MCF 10A (cell line): ENCODE results near the gene CEP112. TPM values are rescaled to one million over a fixed set of nuclear protein-coding genes. Genes with fewer than 3 reads are reported as not detected.

Source experiments
- BruUV-seq: library from RNA; stranded (reverse); fragments of 400-500 nt; replicated peaks from 2 replicates; lab custom pipeline; 2021; lab: Mats Ljungman, UMichigan
- CTCF ChIA-PET: fragments of 300-600 bp; sonication (Branson Sonifier 250); formaldehyde crosslinking; extraction: SDS; loops from one replicate; lab custom pipeline; 2021; ENCODE audit warnings: antibody characterized with exemption, inconsistent platforms; lab: Yijun Ruan, JAX
- POLR2A ChIA-PET: fragments of 300-600, 350-650 bp; sonication (Branson Sonifier 250); formaldehyde crosslinking; extraction: SDS; loops from one replicate; lab custom pipeline; 2020; ENCODE audit warnings: antibody characterized with exemption, inconsistent platforms; lab: Yijun Ruan, JAX
- DNase-seq: peaks from one replicate; pipeline ENCODE4 v3.0.0-alpha.2; 2018; ENCODE audit not compliant: unreplicated experiment
- H3K27ac Mint-ChIP-seq: one replicate; pipeline ENCODE4 v1.8.0; 2022; ENCODE audit warnings: mild to moderate bottlenecking, low read depth, mixed read lengths; ENCODE audit not compliant: unreplicated experiment
- H3K27me3 Mint-ChIP-seq: one replicate; pipeline ENCODE4 v1.8.0; 2022; ENCODE audit warnings: mixed read lengths; ENCODE audit not compliant: insufficient read depth, unreplicated experiment
- H3K36me3 Mint-ChIP-seq: one replicate; pipeline ENCODE4 v1.8.0; 2022; ENCODE audit warnings: mild to moderate bottlenecking, moderate library complexity, mixed read lengths; ENCODE audit not compliant: insufficient read depth, unreplicated experiment
- H3K4me1 Mint-ChIP-seq: one replicate; pipeline ENCODE4 v1.8.0; 2022; ENCODE audit warnings: mixed read lengths; ENCODE audit not compliant: insufficient read depth, unreplicated experiment
- H3K4me3 Mint-ChIP-seq: one replicate; pipeline ENCODE4 v1.8.0; 2022; ENCODE audit warnings: mild to moderate bottlenecking, moderate library complexity, mixed read lengths; ENCODE audit not compliant: unreplicated experiment
- H3K9me3 Mint-ChIP-seq: one replicate; pipeline ENCODE4 v1.8.0; 2022; ENCODE audit warnings: mixed read lengths; ENCODE audit not compliant: unreplicated experiment
- intact Hi-C: fragments of 100-400 bp; cut with micrococcal nuclease; formaldehyde crosslinking; loops from 2 replicates; pipeline ENCODE4 v1.14.1; 2022
- total RNA-seq: library from RNA; stranded (reverse); gene quantifications from 2 replicates; pipeline ENCODE4 v1.2.3, GENCODE V29; 2022
- TF ChIP-seq, protein P1 (sequence below): fragments of 200-600 bp; IDR thresholded peaks from one replicate; pipeline ENCODE4 v1.8.0; 2022; ENCODE audit warnings: antibody characterized with exemption, mild to moderate bottlenecking; ENCODE audit not compliant: unreplicated experiment

The CEP112 gene
- total RNA-seq, 1 experiment from 2014 or later = 8.1 TPM

- CTCF ChIA-PET = no interaction called here
- Mint-ChIP-seq H3K9me3 (no peaks in the 10 kb centered on the region), H3K36me3 (no peaks in the 10 kb centered on the region), H3K4me1 (peaks cover 5% of the 10 kb centered on the region), H3K4me3 (no peak overlapping the region), H3K27ac (no peak overlapping the region), H3K27me3 (no peaks in the 10 kb centered on the region)
- POLR2A ChIA-PET = no interaction called here
- TF ChIP-seq, protein P1, sequence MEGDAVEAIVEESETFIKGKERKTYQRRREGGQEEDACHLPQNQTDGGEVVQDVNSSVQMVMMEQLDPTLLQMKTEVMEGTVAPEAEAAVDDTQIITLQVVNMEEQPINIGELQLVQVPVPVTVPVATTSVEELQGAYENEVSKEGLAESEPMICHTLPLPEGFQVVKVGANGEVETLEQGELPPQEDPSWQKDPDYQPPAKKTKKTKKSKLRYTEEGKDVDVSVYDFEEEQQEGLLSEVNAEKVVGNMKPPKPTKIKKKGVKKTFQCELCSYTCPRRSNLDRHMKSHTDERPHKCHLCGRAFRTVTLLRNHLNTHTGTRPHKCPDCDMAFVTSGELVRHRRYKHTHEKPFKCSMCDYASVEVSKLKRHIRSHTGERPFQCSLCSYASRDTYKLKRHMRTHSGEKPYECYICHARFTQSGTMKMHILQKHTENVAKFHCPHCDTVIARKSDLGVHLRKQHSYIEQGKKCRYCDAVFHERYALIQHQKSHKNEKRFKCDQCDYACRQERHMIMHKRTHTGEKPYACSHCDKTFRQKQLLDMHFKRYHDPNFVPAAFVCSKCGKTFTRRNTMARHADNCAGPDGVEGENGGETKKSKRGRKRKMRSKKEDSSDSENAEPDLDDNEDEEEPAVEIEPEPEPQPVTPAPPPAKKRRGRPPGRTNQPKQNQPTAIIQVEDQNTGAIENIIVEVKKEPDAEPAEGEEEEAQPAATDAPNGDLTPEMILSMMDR = no peak
- DNase-seq = peak; percentile 8
- intact Hi-C loops = no loop called here
- BruUV-seq = no TSS peak
These were observed 514.0 kb downstream of the CEP112 start for GRCh38 chr17:65677932-65678331.

GRCh38 chr17:65674246-65675045, 517.5 kb downstream of the CEP112 start:
- TF ChIP-seq, protein P1 = no peak
- H3K9me3 Mint-ChIP-seq = no peaks in the 10 kb centered on the region
- no peaks in the 10 kb centered on the region for H3K27me3 Mint-ChIP-seq
- intact Hi-C loops = no loop called here
- no peak overlapping the region for H3K4me3 Mint-ChIP-seq
- peak; percentile 69 for DNase-seq
- CTCF ChIA-PET = interaction anchor here (0.7 kb wide), 1 partner anchor 30 kb away, joined by 4 read pairs; no protein-coding TSS in a partner anchor
- H3K4me1 Mint-ChIP-seq = no peaks in the 10 kb centered on the region
- no TSS peak for BruUV-seq
- no peak overlapping the region for H3K27ac Mint-ChIP-seq
- POLR2A ChIA-PET = no interaction called here
- no peaks in the 10 kb centered on the region for H3K36me3 Mint-ChIP-seq

DNA sequence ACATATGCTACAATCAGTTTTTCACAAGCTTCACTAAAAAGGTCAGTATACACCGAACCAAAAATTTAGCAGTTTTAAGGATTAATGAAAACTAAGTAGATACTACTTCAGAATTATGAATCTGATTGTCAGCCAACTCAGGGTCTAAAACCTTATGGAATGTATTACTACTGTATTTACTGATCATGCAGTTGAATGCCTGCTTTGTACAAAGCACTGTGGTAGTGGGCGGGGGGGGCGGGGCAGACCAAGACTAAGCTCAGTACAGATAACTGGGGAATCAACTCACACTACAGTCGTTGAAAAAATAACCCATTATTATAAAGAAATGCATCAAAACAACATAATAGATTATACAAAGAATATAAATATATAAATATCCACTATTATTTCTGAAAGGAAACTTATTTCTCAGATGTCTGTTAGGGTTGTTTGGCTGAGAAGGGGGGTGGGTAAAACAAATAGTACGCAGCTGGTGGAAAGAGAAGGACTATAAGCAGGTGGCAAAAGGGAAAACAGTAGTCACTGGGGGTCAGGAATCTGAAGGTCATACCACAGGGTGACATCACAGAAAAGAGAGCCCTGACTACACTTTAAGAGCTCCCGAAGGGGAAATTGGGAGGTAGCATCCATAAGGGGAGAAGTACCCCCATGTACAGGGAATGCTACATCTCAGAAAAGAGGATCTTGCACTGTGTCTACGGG, 521.1 kb downstream of the CEP112 start:
- no TSS peak for BruUV-seq
- no peaks in the 10 kb centered on the region for H3K4me1 Mint-ChIP-seq
- TF ChIP-seq, protein P1 = no peak
- no peaks in the 10 kb centered on the region for H3K27me3 Mint-ChIP-seq
- H3K27ac Mint-ChIP-seq = no peak overlapping the region
- CTCF ChIA-PET = no interaction called here
- intact Hi-C loops = no loop called here
- POLR2A ChIA-PET = interaction anchor here (0.5 kb wide), 1 partner anchor 56 kb away, joined by 3 read pairs; no protein-coding TSS in a partner anchor
- no peaks in the 10 kb centered on the region for H3K36me3 Mint-ChIP-seq
- no peaks in the 10 kb centered on the region for H3K9me3 Mint-ChIP-seq
- no peak overlapping the region for H3K4me3 Mint-ChIP-seq
- DNase-seq = no peak

GRCh38 chr17:65668211-65668610, 523.7 kb downstream of the CEP112 start:
- no peak overlapping the region for H3K27ac Mint-ChIP-seq
- H3K9me3 Mint-ChIP-seq = no peaks in the 10 kb centered on the region
- ChIA-PET POLR2A (interaction anchor here (0.6 kb wide), 1 partner anchor 9 kb away, joined by 3 read pairs; no protein-coding TSS in a partner anchor), CTCF (no interaction called here)
- no peaks in the 10 kb centered on the region for H3K4me1 Mint-ChIP-seq
- intact Hi-C loops = no loop called here
- H3K36me3 Mint-ChIP-seq = no peaks in the 10 kb centered on the region
- H3K4me3 Mint-ChIP-seq = no peak overlapping the region
- no TSS peak for BruUV-seq
- TF ChIP-seq, protein P1 = no peak
- H3K27me3 Mint-ChIP-seq = no peaks in the 10 kb centered on the region
- DNase-seq = no peak
